SJCRH30 (cell line): ENCODE results near the gene CELF3. TPM values are rescaled to one million over a fixed set of nuclear protein-coding genes. Genes with fewer than 3 reads are reported as not detected.

Source experiments
- total RNA-seq: library from RNA; depleted of rRNA; stranded (reverse); fragments of >200 nt; shearing (Covaris generic); gene quantifications from 2 replicates; pipeline ENCODE4 v1.2.3, GENCODE V29; 2014; rRNA removed

The CELF3 gene
- total RNA-seq, 1 experiment from 2014 or later = not detected

Other genes starting within 250 kb of the CELF3 start
- gene CGN, start 205.4 kb downstream of the CELF3 start, total RNA-seq = 1.2 TPM in 2 replicates
- gene TUFT1, start 176.5 kb downstream of the CELF3 start, total RNA-seq = 8.1 and 8.3 TPM in 2 replicates
- gene SNX27, start 104.8 kb downstream of the CELF3 start, total RNA-seq = 26.4 and 28.9 TPM in 2 replicates
- gene RIIAD1, start 4.7 kb upstream of the CELF3 start, total RNA-seq = not detected in 2 replicates
- gene MRPL9, start 46.7 kb upstream of the CELF3 start, total RNA-seq = 77.1 and 80.3 TPM in 2 replicates
- gene TDRKH, start 73.7 kb upstream of the CELF3 start, total RNA-seq = 3.7 and 6.2 TPM in 2 replicates
- not detected in 2 replicates for gene LINGO4, start 88.6 kb upstream of the CELF3 start, total RNA-seq
- not detected in 2 replicates for gene RORC, start 115.0 kb upstream of the CELF3 start, total RNA-seq
- gene C2CD4D, start 123.0 kb upstream of the CELF3 start, total RNA-seq = 0.08 TPM in 1 of 2 replicates, not detected in the other
- 0.25 and 0.75 TPM in 2 replicates for gene THEM5, start 136.9 kb upstream of the CELF3 start, total RNA-seq
- gene THEM4, start 192.7 kb upstream of the CELF3 start, total RNA-seq = 13.5 and 15.4 TPM in 2 replicates